ENCODE measurements around the gene AIFM1.

AIFM1 gene

DNA sequence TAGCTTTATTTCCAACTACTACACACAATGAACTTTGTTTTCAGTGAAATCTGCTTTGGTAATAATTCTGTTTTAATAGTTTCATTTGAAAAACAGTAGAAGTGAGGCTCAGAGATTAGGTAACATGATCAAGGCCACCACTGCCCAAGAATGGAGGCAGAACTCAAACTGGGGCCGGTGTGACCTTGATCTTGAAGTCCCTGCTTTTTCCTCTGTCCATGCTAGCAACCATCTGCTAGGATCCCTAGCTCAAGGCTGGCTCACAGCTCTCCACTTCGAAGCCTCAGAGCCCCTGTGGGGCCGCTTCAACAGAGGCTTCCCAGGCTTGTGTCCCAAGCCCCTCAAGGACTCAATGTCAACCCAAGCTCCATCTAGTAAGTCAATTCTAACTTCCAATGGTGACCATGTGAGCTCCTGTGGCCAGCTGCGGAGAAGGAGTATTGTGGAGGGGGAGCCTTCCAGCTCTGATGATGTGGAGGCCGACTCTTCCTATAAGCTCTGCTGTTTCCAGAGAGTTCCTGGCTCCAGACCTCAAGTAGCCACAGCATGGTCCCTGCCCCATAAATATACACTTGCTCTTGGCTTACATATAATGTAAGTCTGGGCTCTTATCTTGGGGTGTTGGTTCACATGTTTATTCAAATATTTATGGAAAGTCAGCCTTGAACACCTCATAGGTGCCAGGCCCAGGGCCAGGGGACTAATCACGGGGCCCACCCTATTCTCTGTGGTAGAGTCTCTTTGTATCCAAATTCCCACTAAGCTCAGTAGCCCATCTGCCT, 70.2 kb downstream of the AIFM1 start:
- H3K9me3 Mint-ChIP-seq = peaks cover 5% of the 10 kb centered on the region
- peaks cover 5% of the 10 kb centered on the region for H3K4me1 Mint-ChIP-seq
- TF ChIP-seq, protein P1, sequence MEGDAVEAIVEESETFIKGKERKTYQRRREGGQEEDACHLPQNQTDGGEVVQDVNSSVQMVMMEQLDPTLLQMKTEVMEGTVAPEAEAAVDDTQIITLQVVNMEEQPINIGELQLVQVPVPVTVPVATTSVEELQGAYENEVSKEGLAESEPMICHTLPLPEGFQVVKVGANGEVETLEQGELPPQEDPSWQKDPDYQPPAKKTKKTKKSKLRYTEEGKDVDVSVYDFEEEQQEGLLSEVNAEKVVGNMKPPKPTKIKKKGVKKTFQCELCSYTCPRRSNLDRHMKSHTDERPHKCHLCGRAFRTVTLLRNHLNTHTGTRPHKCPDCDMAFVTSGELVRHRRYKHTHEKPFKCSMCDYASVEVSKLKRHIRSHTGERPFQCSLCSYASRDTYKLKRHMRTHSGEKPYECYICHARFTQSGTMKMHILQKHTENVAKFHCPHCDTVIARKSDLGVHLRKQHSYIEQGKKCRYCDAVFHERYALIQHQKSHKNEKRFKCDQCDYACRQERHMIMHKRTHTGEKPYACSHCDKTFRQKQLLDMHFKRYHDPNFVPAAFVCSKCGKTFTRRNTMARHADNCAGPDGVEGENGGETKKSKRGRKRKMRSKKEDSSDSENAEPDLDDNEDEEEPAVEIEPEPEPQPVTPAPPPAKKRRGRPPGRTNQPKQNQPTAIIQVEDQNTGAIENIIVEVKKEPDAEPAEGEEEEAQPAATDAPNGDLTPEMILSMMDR (IDR thresholded peaks at IDR 0.05; ENCODE audit: unreplicated experiment in 3 of 3) = no peak
- no peak overlapping the region for H3K4me3 Mint-ChIP-seq
- H3K27ac Mint-ChIP-seq = no peak overlapping the region
- peaks cover under 1% of the 10 kb centered on the region for H3K36me3 Mint-ChIP-seq (ENCODE audit: low read depth)
- H3K27me3 Mint-ChIP-seq (ENCODE audit: low read depth) = no peaks in the 10 kb centered on the region

- H3K9me3 Mint-ChIP-seq = peaks cover 7% of the 10 kb centered on the region
- H3K4me3 Mint-ChIP-seq = no peak overlapping the region
- TF ChIP-seq, protein P1 (IDR thresholded peaks at IDR 0.05; ENCODE audit: unreplicated experiment in 3 of 3) = no peak
- peaks cover 3% of the 10 kb centered on the region for H3K36me3 Mint-ChIP-seq (ENCODE audit: low read depth)
- no peak overlapping the region for H3K27ac Mint-ChIP-seq
- H3K4me1 Mint-ChIP-seq = peaks cover 5% of the 10 kb centered on the region
- H3K27me3 Mint-ChIP-seq (ENCODE audit: low read depth) = no peaks in the 10 kb centered on the region
These were observed 70.9 kb downstream of the AIFM1 start for GRCh38 chrX:130094696-130095095.

DNA sequence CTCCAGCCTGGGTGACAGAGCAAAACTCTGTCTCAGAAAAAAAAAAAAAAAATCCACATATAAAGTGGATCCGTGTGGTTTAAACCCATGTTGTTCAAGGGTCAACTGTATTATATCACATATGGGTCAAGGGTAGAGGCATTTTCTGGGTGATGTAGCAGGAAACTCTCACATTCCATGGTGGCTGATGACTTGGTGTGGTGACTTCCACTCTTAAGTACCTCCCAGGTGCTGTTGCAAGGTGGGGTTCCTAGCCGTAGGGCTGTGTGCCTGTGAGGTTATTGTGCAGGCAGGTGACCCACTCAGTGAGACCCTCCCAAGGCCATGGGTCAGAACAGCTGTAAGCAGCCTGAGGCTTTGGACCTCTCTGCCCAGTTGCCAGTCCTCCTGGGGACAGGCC, 72.4 kb downstream of the AIFM1 start:
- peaks cover 3% of the 10 kb centered on the region for H3K36me3 Mint-ChIP-seq (ENCODE audit: low read depth)
- TF ChIP-seq, protein P1 (IDR thresholded peaks at IDR 0.05; ENCODE audit: unreplicated experiment in 3 of 3) = no peak
- no peak overlapping the region for H3K4me3 Mint-ChIP-seq
- H3K9me3 Mint-ChIP-seq = peaks cover 10% of the 10 kb centered on the region
- peaks cover 3% of the 10 kb centered on the region for H3K4me1 Mint-ChIP-seq
- no peaks in the 10 kb centered on the region for H3K27me3 Mint-ChIP-seq (ENCODE audit: low read depth)
- H3K27ac Mint-ChIP-seq = no peak overlapping the region

GRCh38 chrX:130091980-130092522, 73.6 kb downstream of the AIFM1 start:
- TF ChIP-seq, protein P1 (IDR thresholded peaks at IDR 0.05; ENCODE audit: unreplicated experiment in 3 of 3) = no peak
- H3K27ac Mint-ChIP-seq = no peak overlapping the region
- peaks cover 7% of the 10 kb centered on the region for H3K36me3 Mint-ChIP-seq (ENCODE audit: low read depth)
- no peak overlapping the region for H3K4me3 Mint-ChIP-seq
- no peaks in the 10 kb centered on the region for H3K4me1 Mint-ChIP-seq
- H3K27me3 Mint-ChIP-seq (ENCODE audit: low read depth) = no peaks in the 10 kb centered on the region
- H3K9me3 Mint-ChIP-seq = peaks cover 13% of the 10 kb centered on the region

GRCh38 chrX:130090364-130090763, 75.3 kb downstream of the AIFM1 start:
- Mint-ChIP-seq H3K36me3 (ENCODE audit: low read depth) (peaks cover 7% of the 10 kb centered on the region), H3K4me3 (no peak overlapping the region)

More at GRCh38 chrX:130090364-130090763, 75.3 kb downstream of the AIFM1 start:
- Mint-ChIP-seq H3K4me1 (peaks cover 5% of the 10 kb centered on the region), H3K27ac (no peak overlapping the region), H3K9me3 (peaks cover 13% of the 10 kb centered on the region), H3K27me3 (ENCODE audit: low read depth) (no peaks in the 10 kb centered on the region)
- TF ChIP-seq, protein P1 (IDR thresholded peaks at IDR 0.05; ENCODE audit: unreplicated experiment in 3 of 3) = no peak
